ENCODE results near the gene CRHR1. TPM values are rescaled to one million over a fixed set of nuclear protein-coding genes. Genes with fewer than 3 reads are reported as not detected.

Gene CRHR1
- total RNA-seq, 2 donors from 2014 or later = 1.4 to 2.1 TPM

GRCh38 chr17:45753645-45754225 lies 30.4 kb upstream of the CRHR1 start:
- 64% methylated on average over 7 of the region's 7 CpGs for WGBS
- Histone ChIP-seq H3K27me3 (replicated peaks; ENCODE audit: insufficient read depth) (peaks cover 2% of the 10 kb centered on the region), H3K27ac (no peak overlapping the region), H3K36me3 (no peaks in the 10 kb centered on the region), H3K4me1 (replicated peaks) (no peaks in the 10 kb centered on the region), H3K9me3 (no peaks in the 10 kb centered on the region), H3K4me3 (no peak overlapping the region)
- TF ChIP-seq POLR2A (IDR thresholded peaks at IDR 0.05) = no peak
- TF ChIP-seq, protein P1, sequence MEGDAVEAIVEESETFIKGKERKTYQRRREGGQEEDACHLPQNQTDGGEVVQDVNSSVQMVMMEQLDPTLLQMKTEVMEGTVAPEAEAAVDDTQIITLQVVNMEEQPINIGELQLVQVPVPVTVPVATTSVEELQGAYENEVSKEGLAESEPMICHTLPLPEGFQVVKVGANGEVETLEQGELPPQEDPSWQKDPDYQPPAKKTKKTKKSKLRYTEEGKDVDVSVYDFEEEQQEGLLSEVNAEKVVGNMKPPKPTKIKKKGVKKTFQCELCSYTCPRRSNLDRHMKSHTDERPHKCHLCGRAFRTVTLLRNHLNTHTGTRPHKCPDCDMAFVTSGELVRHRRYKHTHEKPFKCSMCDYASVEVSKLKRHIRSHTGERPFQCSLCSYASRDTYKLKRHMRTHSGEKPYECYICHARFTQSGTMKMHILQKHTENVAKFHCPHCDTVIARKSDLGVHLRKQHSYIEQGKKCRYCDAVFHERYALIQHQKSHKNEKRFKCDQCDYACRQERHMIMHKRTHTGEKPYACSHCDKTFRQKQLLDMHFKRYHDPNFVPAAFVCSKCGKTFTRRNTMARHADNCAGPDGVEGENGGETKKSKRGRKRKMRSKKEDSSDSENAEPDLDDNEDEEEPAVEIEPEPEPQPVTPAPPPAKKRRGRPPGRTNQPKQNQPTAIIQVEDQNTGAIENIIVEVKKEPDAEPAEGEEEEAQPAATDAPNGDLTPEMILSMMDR (IDR thresholded peaks at IDR 0.05) = no peak
- TF ChIP-seq POLR2AphosphoS5 (IDR thresholded peaks at IDR 0.05) = no peak
- DNase-seq (ENCODE audit: low spot score) = no peak
- intact Hi-C loops (cut with DNase I) = no loop called here

- intact Hi-C loops (cut with DNase I) = no loop called here
- H3K27me3 ChIP-seq (replicated peaks; ENCODE audit: insufficient read depth) = peaks cover 2% of the 10 kb centered on the region
- no peak for DNase-seq (ENCODE audit: low spot score)
Measured at GRCh38 chr17:45755050-45755449, 29.1 kb upstream of the CRHR1 start.

GRCh38 chr17:45756266-45756991 lies 27.7 kb upstream of the CRHR1 start:
- no peak overlapping the region for H3K27ac ChIP-seq
- no peak overlapping the region for H3K4me3 ChIP-seq
- intact Hi-C loops (cut with DNase I) = no loop called here
- TF ChIP-seq, protein P1 (IDR thresholded peaks at IDR 0.05) = no peak
- TF ChIP-seq POLR2A (IDR thresholded peaks at IDR 0.05) = no peak
- no peak for TF ChIP-seq POLR2AphosphoS5 (IDR thresholded peaks at IDR 0.05)
- H3K27me3 ChIP-seq (replicated peaks; ENCODE audit: insufficient read depth) = peaks cover 2% of the 10 kb centered on the region
- no peaks in the 10 kb centered on the region for H3K4me1 ChIP-seq (replicated peaks)
- DNase-seq (ENCODE audit: low spot score) = no peak
- no peaks in the 10 kb centered on the region for H3K36me3 ChIP-seq
- H3K9me3 ChIP-seq = no peaks in the 10 kb centered on the region
- 46% methylated on average over 12 of the region's 12 CpGs for WGBS

More at GRCh38 chr17:45755050-45755449, 29.1 kb upstream of the CRHR1 start:
- no peaks in the 10 kb centered on the region for H3K9me3 ChIP-seq
- H3K4me1 ChIP-seq (replicated peaks) = no peaks in the 10 kb centered on the region
- 92% methylated on average over 8 of the region's 8 CpGs for WGBS
- no peaks in the 10 kb centered on the region for H3K36me3 ChIP-seq
- no peak overlapping the region for H3K27ac ChIP-seq
- no peak overlapping the region for H3K4me3 ChIP-seq
- TF ChIP-seq, protein P1 (IDR thresholded peaks at IDR 0.05) = no peak
- TF ChIP-seq POLR2AphosphoS5 (IDR thresholded peaks at IDR 0.05) (no peak), POLR2A (IDR thresholded peaks at IDR 0.05) (no peak)

DNA sequence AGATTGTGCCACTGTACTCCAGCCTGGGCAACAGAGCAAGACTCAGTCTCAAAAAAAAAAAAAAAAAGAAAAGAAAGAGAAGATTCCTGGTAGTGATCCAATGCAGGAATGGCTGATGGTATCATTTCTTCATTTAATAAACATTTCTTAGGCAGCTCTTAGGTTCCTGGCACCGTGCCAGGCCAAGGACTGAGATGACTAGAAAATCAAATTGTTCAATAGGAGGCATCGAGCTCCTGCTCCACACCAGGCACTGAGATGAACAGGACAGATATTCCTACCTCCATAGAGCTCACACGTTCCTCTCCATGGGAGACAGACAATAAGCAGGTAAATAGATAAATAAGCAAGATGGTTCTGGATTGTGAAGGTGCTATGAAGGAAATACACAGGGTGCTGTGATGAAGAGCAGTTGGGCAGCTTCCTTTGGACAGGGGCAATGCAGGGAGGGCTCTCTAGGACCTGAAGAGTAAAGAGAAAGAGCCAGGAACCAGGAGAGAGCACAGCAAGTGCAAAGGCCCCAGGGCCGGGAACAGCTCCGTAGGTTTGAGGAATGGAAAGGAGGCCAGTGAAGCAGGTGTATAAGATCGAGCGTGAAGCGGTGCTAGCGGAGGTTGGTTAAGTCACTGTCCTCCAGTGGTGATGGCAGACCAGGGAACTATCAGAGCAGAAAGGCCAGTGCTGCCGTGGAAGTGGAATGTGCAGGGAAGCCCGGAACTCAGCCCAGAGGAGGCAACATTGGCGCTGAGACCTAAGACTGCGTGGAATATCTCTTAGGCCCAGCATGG lies 26.5 kb upstream of the CRHR1 start:
- intact Hi-C loops (cut with DNase I) = no loop called here
- H3K27ac ChIP-seq = no peak overlapping the region
- no peaks in the 10 kb centered on the region for H3K4me1 ChIP-seq (replicated peaks)
- no peak for DNase-seq (ENCODE audit: low spot score)
- no peak for TF ChIP-seq POLR2A (IDR thresholded peaks at IDR 0.05)
- TF ChIP-seq, protein P1 (IDR thresholded peaks at IDR 0.05) = no peak
- no peak for TF ChIP-seq POLR2AphosphoS5 (IDR thresholded peaks at IDR 0.05)
- H3K4me3 ChIP-seq = no peak overlapping the region
- no peaks in the 10 kb centered on the region for H3K9me3 ChIP-seq
- H3K27me3 ChIP-seq (replicated peaks; ENCODE audit: insufficient read depth) = peaks cover 2% of the 10 kb centered on the region
- no peaks in the 10 kb centered on the region for H3K36me3 ChIP-seq
- WGBS = 81% methylated on average over 13 of the region's 13 CpGs
